AG09309 (cell line): Measurements from ENCODE around the gene IQGAP2.

Experiments used
- DNase-seq: peaks from one replicate; pipeline ENCODE4 v3.0.0-alpha.2; 2010; ENCODE audit warnings: low read depth
- H3K4me3 ChIP-seq: 2 replicates; pipeline ENCODE4 v1.5.1; 2011; ENCODE audit warnings: mild to moderate bottlenecking, low read depth, low read length, moderate library complexity; ENCODE audit not compliant: control insufficient read depth
- CTCF ChIP-seq: IDR thresholded peaks from 2 replicates; pipeline ENCODE4 v1.5.1; 2011; ENCODE audit warnings: mild to moderate bottlenecking, low read depth, low read length, inconsistent platforms; ENCODE audit not compliant: insufficient read depth, control insufficient read depth; ENCODE audit errors: missing control alignments

IQGAP2 gene

GRCh38 chr5:76439201-76439600 is 36.1 kb downstream of the IQGAP2 start:
- no peak overlapping the region for H3K4me3 ChIP-seq
- no peak for DNase-seq
- TF ChIP-seq CTCF = no peak

GRCh38 chr5:76439929-76440328 is 36.8 kb downstream of the IQGAP2 start:
- no peak for TF ChIP-seq CTCF
- no peak overlapping the region for H3K4me3 ChIP-seq
- DNase-seq = no peak

GRCh38 chr5:76441101-76441500 is 38.0 kb downstream of the IQGAP2 start:
- H3K4me3 ChIP-seq = no peak overlapping the region
- no peak for DNase-seq
- TF ChIP-seq CTCF = no peak

- no peak for DNase-seq
- TF ChIP-seq CTCF = no peak
- H3K4me3 ChIP-seq = no peak overlapping the region
Measured at GRCh38 chr5:76441890-76442673, 39.0 kb downstream of the IQGAP2 start.

GRCh38 chr5:76443066-76443800 is 40.1 kb downstream of the IQGAP2 start:
- H3K4me3 ChIP-seq = no peak overlapping the region
- DNase-seq = no peak
- no peak for TF ChIP-seq CTCF

GRCh38 chr5:76445063-76445462 is 42.0 kb downstream of the IQGAP2 start:
- no peak for TF ChIP-seq CTCF
- H3K4me3 ChIP-seq = no peak overlapping the region
- no peak for DNase-seq
